GM18951 (cell line): ENCODE data around the gene TAF11L9.
"Not testable (repeated sequence)": the region's sequence is repeated elsewhere in the genome, so short reads cannot be mapped to it uniquely, and the experiment has no call there.

Source experiments
- POLR2A ChIP-seq: IDR thresholded peaks from 4 replicates; pipeline ENCODE4 v1.6.1; 2011; ENCODE audit warnings: mild to moderate bottlenecking; ENCODE audit not compliant: insufficient read length, insufficient read depth; ENCODE audit errors: extremely low read depth
- in situ Hi-C: fragments of 300-500 bp; cut with MboI; formaldehyde crosslinking; loops from one replicate; pipeline ENCODE4 v1.12.0; 2022; ENCODE audit warnings: low sequenced_read_pairs, mixed read lengths, inconsistent platforms; ENCODE audit not compliant: unreplicated experiment

TAF11L9 gene

GRCh38 chr5:17594255-17594654 is at the start of gene TAF11L9:
TSS of gene TAF11L9 (minus strand) at chr5:17594394.
- in situ Hi-C loops, result not testable (repeated sequence)

- no peak for TF ChIP-seq POLR2A
- in situ Hi-C loops, result no loop called here
These were observed 40.0 kb upstream of the TAF11L9 start, which contains the start of gene TAF11L14 for GRCh38 chr5:17634160-17634559. TSS of gene TAF11L14 (plus strand) at chr5:17634460.

- in situ Hi-C loops, result not testable (repeated sequence)
These were observed 37.6 kb upstream of the TAF11L9 start, which contains the start of gene TAF11L13 for GRCh38 chr5:17631788-17632187. TSS of gene TAF11L13 (plus strand) at chr5:17632088.

- in situ Hi-C loops, result loop anchor here (10.0 kb wide), 1 partner anchor 111 kb away; the partner anchor contains the start of gene TAF11L3
These were observed 31.5 kb upstream of the TAF11L9 start for GRCh38 chr5:17625686-17626085.

GRCh38 chr5:17620627-17621026 is 26.4 kb upstream of the TAF11L9 start:
- no peak for TF ChIP-seq POLR2A
- in situ Hi-C loops, result loop anchor here (10.0 to 25.0 kb wide), 2 partner anchors 106 to 408 kb away; partner anchors contain the start of genes BASP1 and TAF11L3

More at GRCh38 chr5:17625686-17626085, 31.5 kb upstream of the TAF11L9 start:
- no peak for TF ChIP-seq POLR2A

GRCh38 chr5:17619354-17619753 is 25.2 kb upstream of the TAF11L9 start:
- no peak for TF ChIP-seq POLR2A
- in situ Hi-C loops, result loop anchor here (25.0 kb wide), 1 partner anchor 407 kb away; the partner anchor contains the start of gene BASP1

GRCh38 chr5:17614872-17615605 is 20.8 kb upstream of the TAF11L9 start:
- in situ Hi-C loops, result loop anchor here (25.0 kb wide), 1 partner anchor 403 kb away; the partner anchor contains the start of gene BASP1
- TF ChIP-seq POLR2A, result no peak

- in situ Hi-C loops, result loop anchor here (25.0 kb wide), 1 partner anchor 398 kb away; the partner anchor contains the start of gene BASP1
These were observed 15.9 kb upstream of the TAF11L9 start, which contains the start of gene TAF11L12 for GRCh38 chr5:17610092-17610491. TSS of gene TAF11L12 (plus strand) at chr5:17610392.

GRCh38 chr5:17607461-17607860 is 13.3 kb upstream of the TAF11L9 start:
- in situ Hi-C loops, result loop anchor here (10.0 to 25.0 kb wide), 2 partner anchors 83 to 395 kb away; partner anchors contain the start of genes BASP1, TAF11L4, TAF11L5 and TAF11L6

- no peak for TF ChIP-seq POLR2A
- in situ Hi-C loops, result loop anchor here (10.0 to 25.0 kb wide), 2 partner anchors 80 to 393 kb away; partner anchors contain the start of genes BASP1, TAF11L4, TAF11L5 and TAF11L6
These were observed 10.8 kb upstream of the TAF11L9 start for GRCh38 chr5:17604951-17605350.

DNA sequence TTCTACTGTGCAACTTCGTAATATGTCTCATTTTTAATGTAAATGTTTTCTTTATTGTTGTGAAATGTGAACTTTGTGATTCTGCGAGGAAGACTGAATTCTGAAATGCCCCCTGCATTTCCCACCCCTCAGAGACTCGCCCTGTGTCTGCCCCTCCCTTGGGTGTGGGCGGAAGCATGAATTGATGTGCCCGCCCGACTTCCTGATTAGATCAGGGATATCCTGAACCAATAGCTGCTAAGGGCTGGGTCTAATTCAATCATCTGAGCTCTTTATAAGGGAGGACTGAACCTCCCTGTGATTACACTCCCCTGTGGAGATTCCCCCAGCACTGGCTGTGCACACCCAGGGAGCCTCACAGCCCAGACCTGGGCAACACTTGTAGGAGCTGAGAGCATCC is 9.7 kb upstream of the TAF11L9 start, which contains the start of gene TAF11L11:
Gene TAF11L11, plus strand, starts transcription at position 304 of the 400 bp plus-strand sequence.
- in situ Hi-C loops, result loop anchor here (10.0 to 25.0 kb wide), 2 partner anchors 79 to 392 kb away; partner anchors contain the start of genes BASP1, TAF11L4, TAF11L5 and TAF11L6

- in situ Hi-C loops, result not testable (repeated sequence)
These were observed 3.5 kb upstream of the TAF11L9 start, which contains the start of gene TAF11L10 for GRCh38 chr5:17597728-17598127. TSS of gene TAF11L10 (minus strand) at chr5:17597828.

DNA sequence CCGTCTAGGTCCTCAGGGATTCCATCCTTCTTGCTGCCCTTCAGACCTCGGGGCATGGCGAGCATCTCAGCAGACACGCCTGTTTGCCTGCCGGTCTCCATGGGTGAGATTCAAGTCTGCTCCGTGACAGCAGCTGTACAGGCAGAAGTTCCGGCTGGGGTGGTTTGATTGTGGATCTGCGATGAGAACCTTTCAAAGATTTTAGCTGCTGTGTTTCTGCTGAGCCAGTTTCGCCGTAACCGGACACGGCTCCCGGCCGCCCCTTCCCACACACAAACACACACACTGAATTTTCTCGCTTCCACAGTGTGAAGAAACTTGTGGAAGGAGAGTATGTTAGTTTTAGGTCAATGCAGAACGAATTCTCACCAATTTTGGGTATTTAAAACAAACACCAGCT is 3.3 kb downstream of the TAF11L9 start, which contains the start of gene TAF11L8:
Gene TAF11L8, minus strand, starts transcription at position 101 of the 400 bp plus-strand sequence.
- in situ Hi-C loops, result not testable (repeated sequence)

- in situ Hi-C loops, result not testable (repeated sequence)
These were observed 8.5 kb downstream of the TAF11L9 start, which contains the start of gene TAF11L7 for GRCh38 chr5:17585658-17586057. TSS of gene TAF11L7 (minus strand) at chr5:17585758.
